ENCODE results near the gene FAT1. TPM values are rescaled to one million over a fixed set of nuclear protein-coding genes. Genes with fewer than 3 reads are reported as not detected.

Gene FAT1
- total RNA-seq, 1 experiment from 2014 or later = 197 TPM

- Mint-ChIP-seq H3K36me3 (ENCODE audit: insufficient read depth, unreplicated experiment) (peaks cover 11% of the 10 kb centered on the region), H3K27me3 (ENCODE audit: unreplicated experiment) (no peaks in the 10 kb centered on the region), H3K27ac (ENCODE audit: unreplicated experiment) (no peak overlapping the region), H3K9me3 (ENCODE audit: low read depth, unreplicated experiment) (no peaks in the 10 kb centered on the region), H3K4me3 (ENCODE audit: low read depth, unreplicated experiment) (no peak overlapping the region), H3K4me1 (ENCODE audit: low read depth, unreplicated experiment) (no peaks in the 10 kb centered on the region)
- CTCF ChIA-PET = no interaction called here
- TF ChIP-seq CTCF (IDR thresholded peaks at IDR 0.05; ENCODE audit: unreplicated experiment) = no peak
- DNase-seq = no peak
- intact Hi-C loops (cut with micrococcal nuclease; ENCODE audit: unreplicated experiment) = no loop called here
- no TSS peak for BruUV-seq (replicated peaks)
These were observed 142.2 kb downstream of the FAT1 start for GRCh38 chr4:186581421-186581820.

- no peak for TF ChIP-seq CTCF (IDR thresholded peaks at IDR 0.05; ENCODE audit: unreplicated experiment)
- H3K9me3 Mint-ChIP-seq (ENCODE audit: low read depth, unreplicated experiment) = no peaks in the 10 kb centered on the region
- no TSS peak for BruUV-seq (replicated peaks)
- CTCF ChIA-PET = no interaction called here
- H3K36me3 Mint-ChIP-seq (ENCODE audit: insufficient read depth, unreplicated experiment) = peaks cover 16% of the 10 kb centered on the region
- H3K4me1 Mint-ChIP-seq (ENCODE audit: low read depth, unreplicated experiment) = no peaks in the 10 kb centered on the region
- no peak for DNase-seq
- no peak overlapping the region for H3K4me3 Mint-ChIP-seq (ENCODE audit: low read depth, unreplicated experiment)
- intact Hi-C loops (cut with micrococcal nuclease; ENCODE audit: unreplicated experiment) = no loop called here
- no peaks in the 10 kb centered on the region for H3K27me3 Mint-ChIP-seq (ENCODE audit: unreplicated experiment)
- H3K27ac Mint-ChIP-seq (ENCODE audit: unreplicated experiment) = no peak overlapping the region
These were observed 143.0 kb downstream of the FAT1 start for GRCh38 chr4:186580669-186581068.

GRCh38 chr4:186570193-186570996, 153.3 kb downstream of the FAT1 start:
- CTCF ChIA-PET = no interaction called here
- no peak for TF ChIP-seq CTCF (IDR thresholded peaks at IDR 0.05; ENCODE audit: unreplicated experiment)
- H3K9me3 Mint-ChIP-seq (ENCODE audit: low read depth, unreplicated experiment) = no peaks in the 10 kb centered on the region
- no peaks in the 10 kb centered on the region for H3K36me3 Mint-ChIP-seq (ENCODE audit: insufficient read depth, unreplicated experiment)
- DNase-seq = peak; percentile 58
- peaks cover 11% of the 10 kb centered on the region for H3K4me1 Mint-ChIP-seq (ENCODE audit: low read depth, unreplicated experiment)
- H3K4me3 Mint-ChIP-seq (ENCODE audit: low read depth, unreplicated experiment) = peak overlapping the region; percentile 53
- no peaks in the 10 kb centered on the region for H3K27me3 Mint-ChIP-seq (ENCODE audit: unreplicated experiment)
- intact Hi-C loops (cut with micrococcal nuclease; ENCODE audit: unreplicated experiment) = no loop called here
- TSS peak; percentile 99 for BruUV-seq (replicated peaks)
- H3K27ac Mint-ChIP-seq (ENCODE audit: unreplicated experiment) = peak overlapping the region; percentile 16

- Mint-ChIP-seq H3K4me1 (ENCODE audit: low read depth, unreplicated experiment) (peaks cover 11% of the 10 kb centered on the region), H3K9me3 (ENCODE audit: low read depth, unreplicated experiment) (no peaks in the 10 kb centered on the region), H3K27me3 (ENCODE audit: unreplicated experiment) (no peaks in the 10 kb centered on the region), H3K36me3 (ENCODE audit: insufficient read depth, unreplicated experiment) (no peaks in the 10 kb centered on the region), H3K27ac (ENCODE audit: unreplicated experiment) (peak overlapping the region; percentile 16), H3K4me3 (ENCODE audit: low read depth, unreplicated experiment) (peak overlapping the region; percentile 53)
- TF ChIP-seq CTCF (IDR thresholded peaks at IDR 0.05; ENCODE audit: unreplicated experiment) = no peak
- DNase-seq = no peak
- intact Hi-C loops (cut with micrococcal nuclease; ENCODE audit: unreplicated experiment) = no loop called here
- CTCF ChIA-PET = no interaction called here
- BruUV-seq (replicated peaks) = TSS peak; percentile 95
These were observed 154.0 kb downstream of the FAT1 start for GRCh38 chr4:186569533-186570192.
